H4 (cell line): ENCODE measurements around the gene AK2. TPM values are rescaled to one million over a fixed set of nuclear protein-coding genes. Genes with fewer than 3 reads are reported as not detected.
"Not testable (repeated sequence)": the region's sequence is repeated elsewhere in the genome, so short reads cannot be mapped to it uniquely, and the experiment has no call there.

Source experiments
- DNase-seq: peaks from one replicate; pipeline ENCODE4 v3.0.0-alpha.2; 2015; ENCODE audit warnings: low spot score
- total RNA-seq: library from RNA; depleted of rRNA; stranded (reverse); fragments of >200 nt; shearing (Covaris generic); gene quantifications from 2 replicates; pipeline ENCODE4 v1.2.3, GENCODE V29; 2014

The AK2 gene
- total RNA-seq, 1 experiment from 2014 or later, result 192 TPM

DNA sequence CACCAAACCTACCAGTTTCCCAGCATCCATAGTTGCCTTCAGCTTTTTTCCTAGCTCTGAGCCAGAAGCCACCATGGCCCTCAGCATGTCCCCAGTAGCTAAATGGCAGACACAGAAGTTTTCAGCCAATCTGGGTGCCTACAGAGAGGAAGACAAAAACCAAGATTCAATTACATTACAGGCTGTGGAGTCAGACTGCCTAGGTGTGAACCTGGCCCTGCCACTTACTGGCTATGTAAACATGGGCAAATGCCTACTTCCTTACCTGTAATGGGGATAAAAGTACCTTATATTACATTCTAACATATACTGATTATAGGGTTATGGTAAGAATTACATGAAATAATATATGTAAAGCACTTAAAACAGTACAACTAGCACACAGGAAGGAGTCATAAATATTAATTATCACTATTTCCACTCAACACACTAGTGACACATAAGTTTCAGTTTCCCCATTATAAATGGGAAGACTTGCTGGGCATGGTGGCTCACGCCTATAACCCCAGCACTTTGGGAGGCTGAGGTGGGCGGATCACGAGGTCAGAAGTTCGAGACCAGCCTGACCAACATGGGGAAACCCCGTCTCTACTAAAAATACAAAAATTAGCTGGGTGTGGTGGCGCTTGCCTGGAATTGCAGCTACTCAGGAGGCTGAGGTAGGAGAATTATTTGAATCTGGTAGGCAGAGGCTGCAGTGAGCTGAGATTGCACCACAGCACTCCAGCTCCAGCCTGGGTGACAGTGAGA, 12.1 kb downstream of the AK2 start:
- not testable (repeated sequence) for DNase-seq

DNA sequence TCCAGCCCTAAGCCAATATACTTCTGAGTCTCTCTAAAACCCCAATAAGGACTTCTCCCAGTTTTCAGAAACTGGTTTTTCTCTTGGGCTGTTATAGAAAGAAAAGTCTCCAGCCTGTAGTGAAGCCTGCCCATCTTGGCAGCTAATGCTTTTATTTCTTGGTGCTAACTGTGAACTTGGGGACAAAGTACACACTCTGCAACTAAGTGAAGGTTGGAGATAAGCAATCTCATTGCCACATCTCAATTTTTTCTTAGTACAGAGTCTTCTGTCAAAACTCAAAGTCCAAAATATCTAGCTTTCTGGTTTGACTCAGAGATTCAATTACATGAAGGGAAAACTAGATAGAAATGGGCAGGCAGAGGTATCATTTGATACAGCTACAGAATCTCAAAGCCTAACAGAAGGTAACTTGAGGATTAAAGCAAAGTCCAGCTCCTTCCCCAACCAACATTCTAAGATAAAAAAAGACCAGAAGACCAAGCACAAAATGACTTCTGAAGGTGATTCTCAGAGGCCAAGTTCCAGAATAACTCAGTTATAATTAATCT, 14.0 kb downstream of the AK2 start:
- DNase-seq, result no peak

DNA sequence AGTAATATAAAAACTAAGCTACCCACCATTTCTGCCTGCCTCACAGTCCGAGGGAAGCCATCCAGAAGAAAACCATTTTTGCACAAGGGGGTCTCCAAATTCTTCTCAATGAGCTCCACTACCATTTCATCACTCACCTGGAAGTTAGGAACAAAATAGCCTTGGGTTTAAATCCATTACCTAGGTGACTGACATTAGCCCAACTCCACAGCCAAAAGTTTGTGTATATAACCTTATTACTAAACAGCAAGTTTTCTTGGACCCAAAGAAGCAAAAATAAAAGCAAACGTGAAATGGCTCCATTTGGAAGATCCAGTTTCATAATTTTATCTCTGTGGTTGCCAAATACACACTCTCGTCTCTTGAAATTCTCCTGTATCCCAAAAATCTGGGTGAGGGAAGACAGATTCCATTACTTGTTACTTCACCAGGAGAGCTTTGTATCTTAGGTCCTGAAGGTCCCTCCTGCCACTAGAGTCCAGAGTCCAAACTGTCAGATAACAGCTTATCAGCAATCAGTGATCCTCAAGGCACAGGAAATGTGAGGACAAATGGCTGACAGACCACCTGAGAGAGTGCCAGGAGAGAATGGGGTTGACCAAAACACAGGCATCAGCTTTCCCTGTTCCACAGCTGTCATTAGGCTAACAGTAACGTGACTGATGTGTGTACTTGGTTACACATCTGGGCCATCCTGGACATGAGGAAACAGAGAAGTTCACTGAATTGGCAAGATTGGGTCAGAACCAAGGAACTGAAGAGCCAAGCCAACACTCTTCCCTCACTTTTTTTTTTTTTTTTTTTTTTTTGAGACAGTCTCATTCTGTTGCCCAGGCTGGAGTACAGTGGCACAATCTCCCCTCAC, 14.9 kb downstream of the AK2 start:
- no peak for DNase-seq

DNA sequence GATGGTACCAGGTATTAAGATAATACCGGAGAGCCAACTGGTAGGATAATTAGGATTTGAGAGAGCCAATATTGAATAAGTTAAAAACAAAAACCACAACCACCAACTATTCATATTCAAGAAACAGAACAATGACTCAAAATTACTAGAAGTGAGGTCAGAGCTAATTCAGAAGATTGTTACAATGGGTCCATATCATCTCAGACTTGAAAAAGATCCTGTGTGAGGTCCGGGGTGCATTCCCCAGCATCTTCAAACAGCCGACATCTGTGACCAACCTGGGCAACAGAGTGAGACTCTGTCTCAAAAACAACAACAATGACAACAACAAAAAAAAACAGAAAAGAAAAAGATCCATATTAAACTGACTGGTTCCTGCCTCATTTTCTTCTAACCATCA, 18.6 kb downstream of the AK2 start:
- DNase-seq, result no peak

DNA sequence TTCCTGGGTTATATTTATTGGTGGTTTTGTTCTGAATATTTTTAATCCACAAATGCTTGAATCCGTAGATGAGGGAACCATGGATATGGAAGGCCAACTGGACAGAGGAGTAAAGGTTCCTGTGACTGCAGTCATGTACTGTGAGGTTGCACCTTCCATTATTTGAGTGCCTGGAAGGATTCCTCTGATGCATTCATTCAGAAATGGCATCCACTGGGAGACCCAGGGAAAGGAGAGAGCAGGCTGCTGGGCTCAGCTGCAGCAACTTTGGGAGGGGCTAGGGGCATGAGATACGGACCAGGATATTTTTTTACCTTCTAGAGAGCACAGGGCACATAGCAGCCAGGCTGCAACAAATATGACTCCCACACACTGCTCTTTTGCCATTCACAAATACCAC, 19.5 kb downstream of the AK2 start:
- no peak for DNase-seq

DNA sequence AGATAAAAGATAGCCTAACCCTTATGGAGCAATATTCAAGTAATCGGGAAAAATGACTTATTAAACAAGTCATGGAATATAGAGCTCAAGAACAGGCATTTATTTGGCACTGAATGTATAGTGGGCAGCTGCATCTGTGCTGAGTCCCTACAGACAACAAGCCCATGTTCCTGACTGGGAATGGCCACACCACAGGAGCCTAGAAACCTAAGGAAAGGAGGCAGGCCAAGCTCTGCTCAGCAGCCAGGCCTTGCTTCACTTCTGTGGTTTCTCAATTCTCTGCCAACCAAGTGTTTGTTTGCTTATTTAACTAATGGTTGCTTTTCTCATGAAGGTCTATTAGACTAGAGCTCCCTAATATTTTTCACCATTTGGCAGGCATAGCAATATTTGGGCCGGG, 21.5 kb downstream of the AK2 start:
- DNase-seq, result no peak

DNA sequence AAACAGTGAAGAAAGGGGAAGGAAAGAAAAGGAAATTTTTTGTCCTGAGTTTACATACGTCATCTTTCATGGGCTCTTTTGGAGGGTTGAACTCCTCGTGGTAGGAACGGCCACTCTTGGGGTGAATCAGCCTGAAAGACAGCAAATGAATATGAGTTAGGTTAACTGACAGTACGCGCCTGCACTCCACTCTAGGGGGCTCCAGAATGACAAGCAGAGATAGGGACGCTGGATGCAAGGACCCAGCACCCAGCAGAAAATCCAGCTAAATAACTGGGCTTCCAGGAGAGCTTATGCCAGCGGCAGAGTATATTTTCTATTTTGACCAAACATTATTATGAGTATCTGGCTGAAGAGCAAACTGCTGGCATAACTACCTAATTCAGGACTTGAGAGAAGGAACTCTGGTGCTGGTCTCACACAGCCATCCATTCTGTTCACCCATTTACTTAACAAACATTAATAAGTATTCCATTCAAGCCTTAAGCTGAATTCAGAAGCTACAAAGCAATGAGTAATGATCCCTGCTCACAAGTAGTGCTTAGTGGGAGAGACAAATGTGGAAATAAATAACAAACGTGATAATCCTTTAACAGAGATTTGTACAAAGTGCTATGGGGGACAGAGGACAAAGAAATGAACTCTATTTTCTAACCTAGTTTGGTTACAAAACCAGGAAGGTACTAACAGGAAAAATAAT, 22.1 kb downstream of the AK2 start:
- no peak for DNase-seq

DNA sequence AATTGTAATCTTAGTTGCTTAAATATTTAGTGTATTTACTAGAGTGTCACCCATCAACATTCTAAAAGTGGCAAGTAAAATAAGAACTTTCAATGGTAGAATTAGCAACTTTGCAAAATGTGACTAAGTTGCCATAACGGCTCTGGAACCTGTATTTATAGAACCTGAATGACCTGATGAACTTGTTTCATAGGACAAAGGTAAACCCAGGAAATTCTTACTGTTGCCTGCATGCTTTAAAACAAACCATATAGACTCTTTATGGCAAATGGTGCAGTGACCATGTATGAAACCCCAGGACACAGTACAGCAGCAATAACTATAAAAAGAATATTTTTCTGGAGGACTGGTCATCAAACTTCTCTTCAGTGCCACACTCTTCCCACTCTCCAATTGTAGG, 22.9 kb downstream of the AK2 start:
- DNase-seq, result no peak

DNA sequence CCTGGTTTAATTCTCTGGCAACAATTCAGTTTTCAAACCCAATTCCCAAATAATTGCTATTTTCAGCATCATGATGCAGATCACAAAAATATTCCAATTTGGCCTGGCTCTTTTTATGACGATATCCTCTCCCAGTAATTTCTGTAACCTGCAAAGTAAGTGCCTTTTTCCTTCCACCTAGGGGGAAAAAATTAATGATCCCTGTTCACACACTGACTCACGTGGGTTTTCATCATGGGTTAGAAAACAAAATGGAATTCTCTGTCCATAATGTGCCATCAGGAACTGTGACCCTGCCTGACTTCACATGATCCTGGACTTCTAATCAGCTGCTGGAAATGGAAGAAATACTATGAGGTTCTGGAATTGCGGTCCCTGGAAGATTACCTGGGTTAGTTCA, 24.5 kb downstream of the AK2 start:
- DNase-seq, result no peak

DNA sequence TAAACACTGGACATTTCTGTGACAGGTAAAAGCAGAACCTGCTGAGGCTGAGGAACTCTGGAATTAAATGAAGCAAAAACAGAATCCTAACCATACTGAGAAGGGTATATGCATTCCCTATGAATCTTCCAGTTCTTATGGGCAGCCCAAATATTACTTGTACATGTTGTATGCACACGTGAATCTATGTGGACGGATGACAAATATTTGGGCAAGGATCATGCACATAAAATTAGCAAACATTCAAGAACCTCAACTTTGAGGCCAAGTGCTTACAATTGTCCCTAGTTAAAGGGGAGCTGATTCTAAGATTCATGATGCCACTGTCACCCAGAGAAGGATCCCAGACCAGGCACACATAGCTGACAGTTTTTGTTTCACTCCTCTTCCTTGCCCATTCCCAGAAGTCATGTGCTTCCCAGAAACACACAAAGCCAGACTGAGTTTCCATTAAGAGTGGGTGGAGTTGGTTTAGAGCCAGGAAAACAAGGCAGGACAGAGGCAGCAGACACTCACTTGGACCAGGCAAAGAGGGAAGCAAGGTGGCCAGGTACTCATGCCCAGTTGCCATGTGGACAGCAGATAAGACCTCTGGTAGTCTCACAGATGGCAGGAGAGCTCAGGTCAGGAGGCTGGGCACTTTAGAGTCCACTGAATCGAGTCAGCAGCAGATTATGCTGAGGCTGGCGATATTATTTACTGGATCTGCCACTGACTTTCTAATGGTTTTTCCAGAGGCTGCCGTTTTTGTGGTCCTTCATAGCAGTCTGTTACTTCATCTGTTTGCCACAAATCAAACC, 25.6 kb downstream of the AK2 start:
- peak; percentile 41 for DNase-seq

DNA sequence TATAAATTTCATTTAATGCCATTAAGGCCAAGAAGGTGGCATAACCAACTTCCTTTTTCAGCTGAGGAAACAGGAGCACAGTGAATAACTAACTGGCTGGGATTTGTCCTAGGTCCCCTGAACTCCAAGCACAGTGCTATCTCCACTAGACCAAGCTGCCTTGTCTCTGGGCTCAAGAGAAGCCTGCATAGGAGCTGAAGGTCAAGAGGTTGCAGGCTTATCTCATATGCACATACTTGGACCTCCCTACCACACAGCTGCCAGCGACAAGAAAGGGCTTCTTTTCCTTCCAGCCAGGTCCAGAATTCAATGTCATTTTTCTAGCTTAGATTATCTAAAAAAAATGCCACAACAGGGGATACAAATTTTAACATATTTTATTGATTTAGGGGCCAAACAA, 27.1 kb downstream of the AK2 start:
- no peak for DNase-seq

DNA sequence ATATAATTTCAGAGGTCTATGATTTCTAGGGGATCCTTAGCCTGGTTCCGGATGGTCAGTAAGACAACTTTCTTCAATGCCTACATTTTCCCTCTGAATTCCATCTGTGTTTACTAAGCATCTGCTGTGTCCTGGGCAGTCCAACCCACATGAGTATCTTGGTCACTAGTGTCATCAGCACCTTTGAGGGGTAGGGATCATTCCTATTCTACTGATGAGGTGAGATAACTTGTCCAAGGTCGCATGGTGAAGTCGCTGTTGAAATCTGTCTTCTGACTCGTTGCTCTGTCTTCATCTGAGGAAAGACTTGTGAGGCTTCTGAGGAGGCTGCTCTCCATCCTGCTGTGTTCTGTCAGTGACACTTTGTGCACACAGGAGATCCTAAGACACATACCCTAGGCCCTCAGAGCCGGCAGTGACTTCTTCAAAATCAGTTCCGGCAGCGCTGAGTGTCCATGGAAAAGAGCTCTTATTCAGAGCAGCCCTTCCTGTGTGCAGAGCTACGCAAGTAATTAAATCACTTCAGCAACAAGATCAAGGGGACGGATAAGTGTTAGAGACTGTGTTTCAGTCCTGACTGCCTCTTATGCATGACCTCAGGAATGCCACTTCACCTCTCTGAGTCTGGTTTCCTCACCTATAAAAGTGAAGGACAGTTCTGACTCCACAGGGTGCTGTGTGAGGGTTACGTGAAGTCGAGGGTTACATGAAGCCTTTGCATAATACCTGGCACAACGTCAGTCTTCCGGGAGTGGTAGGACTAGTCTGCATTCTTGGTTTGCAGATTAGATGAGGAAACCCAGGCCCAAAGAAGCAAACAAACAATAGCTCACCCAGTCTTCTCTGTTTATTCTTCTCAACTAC, 28.4 kb downstream of the AK2 start:
- DNase-seq, result no peak

DNA sequence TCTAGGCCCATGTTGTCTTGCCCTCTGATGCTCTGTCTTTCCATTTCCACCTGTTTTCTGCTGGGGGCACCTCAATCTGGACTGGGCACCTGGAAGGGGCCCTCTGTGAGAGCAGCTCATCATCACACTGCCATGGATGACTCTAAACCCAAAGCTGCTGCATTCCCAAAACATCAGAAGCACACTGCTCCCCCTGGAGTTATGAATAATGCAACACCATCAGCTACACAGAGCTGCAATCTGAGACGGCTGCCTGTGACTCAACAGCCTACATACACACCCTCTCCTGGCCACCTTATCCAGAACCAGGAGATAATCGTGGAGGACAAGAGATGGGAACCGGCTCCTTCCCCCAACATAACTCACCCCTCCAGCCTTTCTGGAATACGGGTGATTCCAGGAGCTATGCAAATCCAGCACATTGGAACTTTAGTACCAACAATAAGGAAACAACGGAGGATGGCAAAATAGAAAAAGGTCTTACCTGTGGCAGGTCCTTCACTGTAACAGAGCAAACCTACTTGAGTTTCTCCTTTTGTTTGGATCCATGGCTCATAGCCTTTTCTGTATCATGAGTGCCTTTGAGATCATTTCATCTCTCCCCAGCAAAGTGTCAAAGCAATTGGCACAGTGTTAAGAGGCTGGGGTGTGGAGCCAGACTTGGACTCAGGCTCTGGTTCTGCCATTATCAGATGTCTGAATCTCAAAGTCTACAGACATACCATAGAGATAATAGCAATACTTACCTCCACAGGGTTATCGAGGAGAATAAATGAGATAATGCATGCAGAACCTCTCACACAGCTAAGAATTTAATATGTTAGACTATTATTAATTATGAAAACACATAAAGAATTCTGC, 29.3 kb downstream of the AK2 start:
- DNase-seq, result peak; percentile 69

DNA sequence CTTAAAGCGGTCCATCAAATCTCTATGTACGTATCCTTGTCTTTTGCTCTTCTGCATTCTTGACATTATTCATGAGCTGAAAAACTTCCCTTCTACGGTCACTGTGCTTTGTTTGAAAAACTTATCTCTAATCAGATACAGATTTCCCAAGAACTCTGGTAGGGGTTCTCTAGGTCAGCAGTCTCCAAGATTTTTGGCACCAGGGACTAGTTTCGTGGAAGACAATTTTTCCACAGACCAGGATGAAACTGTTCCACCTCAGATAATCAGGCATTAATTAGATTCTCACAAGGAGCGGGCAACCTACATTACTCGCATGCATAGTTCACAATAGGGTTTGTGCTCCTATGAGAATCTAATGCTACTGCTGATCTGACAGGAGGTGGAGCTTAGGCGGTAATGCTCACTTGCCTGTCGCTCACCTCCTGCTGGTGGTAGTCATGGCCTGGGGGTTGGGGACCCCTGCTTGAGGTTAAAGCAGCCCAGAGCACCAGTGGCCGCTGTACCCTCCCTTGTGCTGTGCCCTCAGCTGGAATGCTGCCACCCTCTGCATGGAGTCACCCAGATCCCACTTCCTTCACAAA, 30.8 kb downstream of the AK2 start:
- no peak for DNase-seq

DNA sequence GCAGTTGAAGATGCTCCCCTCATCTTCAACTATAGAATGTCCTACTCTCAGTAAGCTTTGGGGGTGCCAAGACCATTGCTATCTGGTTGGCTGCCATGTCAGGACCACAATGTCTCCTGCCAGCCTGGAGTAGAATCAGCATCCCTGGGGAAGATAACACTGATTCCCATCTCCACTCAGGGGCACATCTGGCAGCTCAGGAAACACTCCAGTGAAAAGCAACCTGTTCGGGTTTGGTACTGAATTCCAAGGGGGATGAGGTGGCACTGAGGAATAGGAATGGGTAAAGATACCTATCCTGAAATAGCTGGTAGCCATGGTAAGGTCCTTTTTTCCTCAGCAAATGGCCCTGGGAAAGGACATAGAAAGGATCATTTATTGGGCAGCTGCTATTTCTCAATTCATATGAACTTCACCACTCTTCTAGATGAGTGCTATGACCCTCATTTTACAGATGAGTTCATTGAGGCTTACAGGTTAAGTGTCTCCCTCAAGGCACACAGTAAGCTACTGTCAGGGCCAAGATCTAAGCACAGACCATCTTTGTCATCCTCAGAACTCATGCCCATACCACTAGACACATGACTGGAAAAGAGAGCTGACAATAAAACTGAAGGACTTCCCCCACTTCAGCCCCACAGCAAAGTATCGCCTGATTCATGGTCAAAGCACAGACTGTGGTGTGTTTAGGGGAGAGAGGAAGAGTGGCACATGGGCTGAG, 31.4 kb downstream of the AK2 start:
- DNase-seq, result no peak

DNA sequence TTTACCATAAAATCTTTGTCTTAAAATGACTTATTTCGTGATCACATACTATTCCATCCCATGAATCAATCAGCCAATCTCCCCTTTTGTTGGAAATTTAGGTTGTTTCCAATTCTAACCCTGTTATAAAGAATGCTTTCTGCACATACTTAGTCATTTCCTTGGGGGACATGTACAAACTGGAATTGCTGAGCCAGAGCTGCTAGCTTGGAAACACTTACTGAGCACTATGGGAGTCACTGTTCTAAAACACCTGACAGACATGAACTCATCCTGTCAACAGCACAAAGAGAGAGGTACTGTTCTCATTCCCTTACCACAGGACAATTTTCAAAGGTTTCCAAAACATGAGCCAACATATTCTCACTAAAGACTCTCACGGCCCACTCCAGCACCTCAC, 32.1 kb downstream of the AK2 start:
- DNase-seq, result no peak

DNA sequence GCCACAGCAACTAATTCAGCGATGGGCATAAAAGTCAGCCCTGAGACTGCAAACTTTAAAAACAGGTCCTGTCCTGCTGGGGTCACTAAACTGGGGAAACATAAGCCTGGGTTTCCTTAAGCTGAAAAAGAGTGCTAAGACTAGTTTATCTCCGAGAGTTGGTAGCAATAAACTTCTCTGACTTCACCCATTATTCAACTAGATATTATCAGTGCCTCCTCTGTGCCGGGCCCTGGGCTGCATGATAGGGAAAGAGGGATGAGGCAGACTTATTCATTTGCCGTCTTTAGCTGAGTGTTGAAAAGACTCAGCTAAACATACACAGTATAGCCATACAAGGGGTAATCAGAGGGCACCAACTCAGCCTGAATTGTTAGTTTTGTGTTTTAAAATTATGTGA, 33.0 kb downstream of the AK2 start:
- DNase-seq, result no peak

DNA sequence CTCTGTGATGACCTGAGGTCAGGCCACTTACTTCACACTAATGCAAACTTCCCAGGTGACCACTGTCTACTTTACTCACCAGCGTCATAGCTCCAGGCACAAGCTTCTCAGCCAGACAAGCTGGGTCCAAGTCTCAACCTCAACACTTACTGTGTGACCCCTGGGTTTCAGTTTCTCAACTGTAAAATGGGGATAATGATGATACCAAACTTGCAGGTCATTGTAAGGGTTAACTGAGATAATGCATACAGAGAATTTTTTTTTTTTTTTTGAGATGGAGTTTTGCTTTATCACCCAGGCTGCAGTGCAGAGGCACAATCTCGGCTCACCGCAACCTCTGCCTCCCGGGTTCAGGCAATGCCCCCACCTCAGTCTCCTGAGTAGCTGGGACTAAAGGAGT, 34.7 kb downstream of the AK2 start:
- no peak for DNase-seq

DNA sequence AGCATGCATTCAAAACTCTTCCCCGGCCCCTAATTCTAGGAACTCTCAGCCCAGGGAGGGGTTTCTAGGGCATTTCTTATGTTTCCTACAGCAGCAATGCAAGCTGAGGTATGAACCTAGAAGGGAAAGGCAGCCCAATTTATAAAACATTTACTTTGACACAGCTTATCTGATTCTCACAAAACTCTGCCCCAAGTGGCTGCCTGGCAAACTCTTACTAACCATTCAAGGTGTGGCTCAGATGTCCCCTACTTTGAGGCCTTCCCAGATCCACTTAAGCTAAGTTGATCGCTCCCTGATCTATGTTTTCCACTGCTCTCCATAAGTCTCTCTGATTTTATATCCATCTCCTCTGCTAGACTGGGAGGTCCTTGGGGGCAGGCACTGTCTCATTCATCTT, 35.4 kb downstream of the AK2 start:
- DNase-seq, result no peak
